SU-DHL-6 (cell line): ENCODE data around the gene GKAP1.
"Not testable (repeated sequence)": the region's sequence is repeated elsewhere in the genome, so short reads cannot be mapped to it uniquely, and the experiment has no call there.

Experiments
- H2AFZ ChIP-seq: fragments of 200-600 bp; sonication (generic); 2 replicates; pipeline ENCODE4 v1.6.1; 2014; ENCODE audit warnings: low read depth, mild to moderate bottlenecking, moderate library complexity, mixed read lengths, antibody characterized with exemption, low read length; ENCODE audit not compliant: severe bottlenecking
- H3F3A ChIP-seq: fragments of 200-600 bp; shearing (Covaris generic); 2 replicates; pipeline ENCODE4 v1.6.0; 2016; ENCODE audit warnings: antibody characterized with exemption, mild to moderate bottlenecking; ENCODE audit not compliant: insufficient read depth
- H3K27ac ChIP-seq: fragments of 200-600 bp; sonication (generic); 2 replicates; pipeline ENCODE4 v1.5.1; 2016; ENCODE audit warnings: low read depth, mild to moderate bottlenecking, low read length, moderate library complexity, mixed read lengths
- H3K27me3 ChIP-seq: fragments of 200-600 bp; sonication (generic), shearing (Covaris generic); 2 replicates; pipeline ENCODE4 v1.6.0; 2014; ENCODE audit warnings: mild to moderate bottlenecking, low read length
- H3K36me3 ChIP-seq: fragments of 200-600 bp; sonication (generic); 2 replicates; pipeline ENCODE4 v1.6.1; 2014; ENCODE audit warnings: mild to moderate bottlenecking, low read length, mixed read lengths
- H3K4me2 ChIP-seq: fragments of 300-600, 200-600 bp; shearing (Covaris generic), sonication (generic); 2 replicates; pipeline ENCODE4 v1.6.0; 2014; ENCODE audit warnings: low read length, low read depth, mild to moderate bottlenecking; ENCODE audit not compliant: poor library complexity, severe bottlenecking
- H3K4me3 ChIP-seq: fragments of 200-600 bp; sonication (generic); 2 replicates; pipeline ENCODE4 v1.5.1; 2014; ENCODE audit warnings: antibody characterized with exemption, low read length, mild to moderate bottlenecking, mixed read lengths; ENCODE audit not compliant: insufficient read depth, poor library complexity, severe bottlenecking
- H3K79me2 ChIP-seq: fragments of 200-600 bp; sonication (generic); 2 replicates; pipeline ENCODE4 v1.6.1; 2014; ENCODE audit warnings: mild to moderate bottlenecking, low read length, moderate library complexity; ENCODE audit not compliant: insufficient read depth
- H3K9ac ChIP-seq: fragments of 200-600 bp; sonication (generic); 2 replicates; pipeline ENCODE4 v1.7.0; 2014; ENCODE audit warnings: mild to moderate bottlenecking, low read length
- H3K9me2 ChIP-seq: fragments of 200-600 bp; sonication (generic); replicated peaks from 2 replicates; pipeline ENCODE4 v1.6.1; 2014; ENCODE audit warnings: low read length; ENCODE audit not compliant: insufficient read depth
- H3K9me3 ChIP-seq: fragments of 200-600 bp; sonication (generic); 2 replicates; pipeline ENCODE4 v1.6.1; 2014; ENCODE audit warnings: low read length, mixed read lengths; ENCODE audit not compliant: insufficient read depth
- H4K20me1 ChIP-seq: fragments of 200-600 bp; sonication (generic); 2 replicates; pipeline ENCODE4 v1.6.1; 2014; ENCODE audit warnings: low read depth, mild to moderate bottlenecking, antibody characterized with exemption, low read length, moderate library complexity, mixed read lengths
- EZH2phosphoT487 ChIP-seq: fragments of 200-600 bp; sonication (generic), shearing (Covaris generic); conservative IDR thresholded peaks from 2 replicates; pipeline ENCODE4 v1.6.1; 2018; ENCODE audit warnings: mild to moderate bottlenecking, antibody characterized with exemption, low read length, moderate library complexity, mixed read lengths
- TF ChIP-seq, protein P1 (sequence below): fragments of 200-600 bp; sonication (generic); IDR thresholded peaks from one replicate; pipeline ENCODE4 v1.5.1; 2017; ENCODE audit warnings: antibody characterized with exemption, mild to moderate bottlenecking, low read length, moderate library complexity; ENCODE audit not compliant: insufficient read depth, poor library complexity, severe bottlenecking

The GKAP1 gene

DNA sequence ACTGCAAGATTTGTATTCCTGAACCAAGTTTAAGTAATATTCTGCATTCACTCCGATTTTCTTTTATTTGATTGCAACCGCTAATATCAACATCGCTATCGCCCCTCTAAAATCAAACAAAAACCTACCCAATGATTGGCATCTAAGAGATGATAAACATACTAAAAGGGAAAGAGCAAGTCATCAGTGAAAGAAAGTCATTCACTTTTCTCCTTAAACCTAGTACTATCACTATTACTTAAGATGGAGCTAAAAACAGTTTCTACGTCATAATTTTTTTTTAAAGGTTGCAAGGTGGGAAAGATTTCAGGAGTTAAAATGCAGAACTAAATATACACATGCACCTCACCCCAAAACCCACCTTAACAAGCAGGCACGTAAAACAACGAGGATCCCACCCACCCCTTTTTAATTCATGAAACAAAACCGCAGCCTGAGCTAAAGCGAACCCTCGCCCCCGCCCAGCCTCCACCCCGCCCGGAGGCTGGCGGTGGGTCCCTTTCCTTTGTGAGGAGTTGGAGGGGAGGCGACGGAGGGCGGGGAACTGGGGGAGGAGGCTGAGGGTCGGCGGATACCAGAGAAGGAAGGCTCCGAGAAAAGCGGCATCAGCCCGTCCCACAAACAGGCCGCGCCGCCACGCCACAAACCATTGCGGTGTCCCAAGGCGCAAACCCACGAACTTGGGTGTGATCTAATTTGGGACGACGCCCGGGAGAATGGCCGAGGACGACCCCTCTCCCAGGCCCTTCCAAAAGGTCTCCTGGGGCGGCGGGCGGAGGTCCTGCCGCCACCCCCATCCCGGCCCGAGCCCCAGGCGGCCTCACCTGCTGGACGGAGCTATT is 110.7 kb downstream of the GKAP1 start:
- peak overlapping the region; percentile 98 for H3K4me2 ChIP-seq
- peaks cover 4% of the 10 kb centered on the region; the same call in 1 of the 2 replicates for H3F3A ChIP-seq
- no peak for TF ChIP-seq EZH2phosphoT487
- TF ChIP-seq, protein P1, sequence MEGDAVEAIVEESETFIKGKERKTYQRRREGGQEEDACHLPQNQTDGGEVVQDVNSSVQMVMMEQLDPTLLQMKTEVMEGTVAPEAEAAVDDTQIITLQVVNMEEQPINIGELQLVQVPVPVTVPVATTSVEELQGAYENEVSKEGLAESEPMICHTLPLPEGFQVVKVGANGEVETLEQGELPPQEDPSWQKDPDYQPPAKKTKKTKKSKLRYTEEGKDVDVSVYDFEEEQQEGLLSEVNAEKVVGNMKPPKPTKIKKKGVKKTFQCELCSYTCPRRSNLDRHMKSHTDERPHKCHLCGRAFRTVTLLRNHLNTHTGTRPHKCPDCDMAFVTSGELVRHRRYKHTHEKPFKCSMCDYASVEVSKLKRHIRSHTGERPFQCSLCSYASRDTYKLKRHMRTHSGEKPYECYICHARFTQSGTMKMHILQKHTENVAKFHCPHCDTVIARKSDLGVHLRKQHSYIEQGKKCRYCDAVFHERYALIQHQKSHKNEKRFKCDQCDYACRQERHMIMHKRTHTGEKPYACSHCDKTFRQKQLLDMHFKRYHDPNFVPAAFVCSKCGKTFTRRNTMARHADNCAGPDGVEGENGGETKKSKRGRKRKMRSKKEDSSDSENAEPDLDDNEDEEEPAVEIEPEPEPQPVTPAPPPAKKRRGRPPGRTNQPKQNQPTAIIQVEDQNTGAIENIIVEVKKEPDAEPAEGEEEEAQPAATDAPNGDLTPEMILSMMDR, result no peak
- H3K27ac ChIP-seq, result peak overlapping the region; percentile 82
- H4K20me1 ChIP-seq, result peaks cover 24% of the 10 kb centered on the region; the same call in 1 of the 2 replicates
- H3K9ac ChIP-seq, result peak overlapping the region; percentile 91
- peak overlapping the region; percentile 42 for H2AFZ ChIP-seq
- H3K4me3 ChIP-seq, result peak overlapping the region; percentile 70
- no peaks in the 10 kb centered on the region for H3K36me3 ChIP-seq
- H3K9me2 ChIP-seq, result no peaks in the 10 kb centered on the region
- H3K9me3 ChIP-seq, result no peaks in the 10 kb centered on the region
- H3K27me3 ChIP-seq, result no peaks in the 10 kb centered on the region
- H3K79me2 ChIP-seq, result peaks cover 57% of the 10 kb centered on the region

DNA sequence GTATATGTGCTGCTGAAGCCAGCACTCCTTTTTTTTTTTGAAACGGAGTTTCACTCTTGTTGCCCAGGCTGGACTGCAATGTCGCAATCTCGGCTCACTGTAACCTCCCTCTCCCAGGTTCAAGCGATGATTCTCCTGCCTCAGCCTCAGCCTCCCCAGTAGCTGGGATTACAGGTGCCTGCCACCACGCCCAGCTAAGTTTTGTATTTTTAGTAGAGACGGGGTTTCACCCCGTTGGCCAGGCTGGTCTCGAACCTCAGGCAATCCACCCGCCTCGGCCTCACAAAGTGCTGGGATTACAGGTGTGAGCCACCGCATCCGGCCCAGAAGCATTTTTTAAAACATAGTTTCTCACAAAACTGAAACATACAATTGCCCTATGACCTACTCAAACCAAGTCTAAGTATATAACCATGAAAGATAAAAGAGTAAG is 112.3 kb downstream of the GKAP1 start:
- not testable (repeated sequence) for H2AFZ ChIP-seq, H3K36me3 ChIP-seq, H3K9me2 ChIP-seq, H3K9me3 ChIP-seq, H3K27me3 ChIP-seq, H3K27ac ChIP-seq, H3K4me3 ChIP-seq, H3K9ac ChIP-seq, H3F3A ChIP-seq
- H3K4me2 ChIP-seq, result peak overlapping the region; percentile 98
- peaks cover 24% of the 10 kb centered on the region; the same call in 1 of the 2 replicates for H4K20me1 ChIP-seq
- peaks cover 74% of the 10 kb centered on the region for H3K79me2 ChIP-seq

DNA sequence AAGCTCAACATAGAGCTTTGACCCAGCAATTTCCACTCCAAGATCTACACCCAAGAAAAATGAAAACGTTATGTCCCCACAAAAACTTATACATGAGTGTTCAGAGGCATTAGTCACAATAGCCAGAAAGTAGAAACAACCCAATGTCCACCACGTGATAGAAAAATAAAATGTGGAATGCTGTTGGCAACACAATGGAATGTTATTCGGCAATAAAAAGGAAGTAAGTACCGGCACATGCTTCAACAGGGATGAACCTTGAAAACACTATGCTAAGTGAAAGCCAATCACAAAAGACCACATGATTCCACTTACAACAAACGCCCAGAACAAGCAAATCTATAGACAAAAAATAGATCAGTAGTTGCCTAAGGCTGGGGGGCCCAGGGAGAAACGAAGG is 115.8 kb downstream of the GKAP1 start:
- Histone ChIP-seq H3F3A (peaks cover 4% of the 10 kb centered on the region; the same call in 1 of the 2 replicates), H3K9me3 (no peaks in the 10 kb centered on the region), H3K4me2 (peak overlapping the region; percentile 34), H3K36me3 (no peaks in the 10 kb centered on the region), H4K20me1 (peaks cover 35% of the 10 kb centered on the region; the same call in 1 of the 2 replicates), H3K9me2 (no peaks in the 10 kb centered on the region), H3K9ac (no peak overlapping the region), H3K27me3 (no peaks in the 10 kb centered on the region), H3K79me2 (peaks cover 100% of the 10 kb centered on the region), H3K4me3 (no peak overlapping the region), H2AFZ (no peak overlapping the region), H3K27ac (no peak overlapping the region)
- TF ChIP-seq, protein P1, result no peak
- TF ChIP-seq EZH2phosphoT487, result no peak

DNA sequence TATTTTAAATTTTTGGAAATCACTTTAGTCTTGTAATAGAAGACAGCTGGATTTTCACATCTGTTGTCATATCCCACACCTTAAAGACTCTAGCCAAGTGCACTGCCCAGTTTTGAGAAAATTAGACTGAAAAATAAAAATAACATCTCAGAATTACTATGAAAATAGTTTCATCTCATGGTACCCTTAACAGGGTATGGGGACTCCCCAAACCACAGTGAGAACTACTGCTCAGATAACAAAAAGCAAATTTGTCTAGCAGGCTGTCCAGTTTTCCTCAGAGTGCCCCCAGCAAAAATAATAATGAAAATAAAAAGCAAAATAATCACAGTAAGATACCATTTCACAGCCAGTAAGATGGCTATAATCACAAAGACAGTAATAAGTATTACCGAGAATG is 116.3 kb downstream of the GKAP1 start:
- H3K79me2 ChIP-seq, result peaks cover 100% of the 10 kb centered on the region
- H3K27me3 ChIP-seq, result no peaks in the 10 kb centered on the region
- H3K4me3 ChIP-seq, result no peak overlapping the region
- H3K9ac ChIP-seq, result no peak overlapping the region
- H4K20me1 ChIP-seq, result peaks cover 31% of the 10 kb centered on the region; the same call in 1 of the 2 replicates
- H2AFZ ChIP-seq, result no peak overlapping the region
- H3K4me2 ChIP-seq, result peak overlapping the region; percentile 34
- H3K9me3 ChIP-seq, result no peaks in the 10 kb centered on the region
- no peak for TF ChIP-seq EZH2phosphoT487
- TF ChIP-seq, protein P1, result no peak
- H3K36me3 ChIP-seq, result no peaks in the 10 kb centered on the region
- no peak overlapping the region for H3K27ac ChIP-seq
- no peaks in the 10 kb centered on the region for H3K9me2 ChIP-seq
- peaks cover 4% of the 10 kb centered on the region; the same call in 1 of the 2 replicates for H3F3A ChIP-seq
